B cell (primary cell): ENCODE measurements around the gene DOCK1. TPM values are rescaled to one million over a fixed set of nuclear protein-coding genes. Genes with fewer than 3 reads are reported as not detected.

Source experiments
- ATAC-seq: fragments of 200-7000 bp; cut with Tn5 transposase; one replicate; pipeline ENCODE4 v1.10.0; 2021; ENCODE audit warnings: low read depth, mild to moderate bottlenecking, moderate number of reproducible peaks, moderate library complexity
- CTCF ChIA-PET: fragments of 350-600 bp; sonication (Branson Sonifier 250); formaldehyde crosslinking; loops from one replicate; lab custom pipeline; 2021; ENCODE audit warnings: antibody characterized with exemption, inconsistent platforms; lab: Charles Lee
- POLR2A ChIA-PET: fragments of 350-600 bp; sonication (Branson Sonifier 250); formaldehyde crosslinking; loops from one replicate; lab custom pipeline; 2021; ENCODE audit warnings: antibody characterized with exemption; lab: Charles Lee
- DNase-seq: peaks from one replicate; pipeline ENCODE4 v3.0.0; 2013
- H2AFZ ChIP-seq: 2 replicates; pipeline ENCODE4 v1.6.1; 2012; ENCODE audit warnings: mild to moderate bottlenecking, low read depth, low read length; ENCODE audit not compliant: insufficient read depth, poor library complexity, severe bottlenecking
- H3K27ac ChIP-seq, 2 donors: 1 replicate in 1 of 2; 2 replicates in 1 of 2; pipeline ENCODE4 v1.5.1; 2012 to 2013; ENCODE audit warnings: low read length in 2 of 2, mild to moderate bottlenecking in 2 of 2, moderate library complexity in 1 of 2
- H3K27me3 ChIP-seq, 4 experiments: fragments of 200-600 bp in 1 of 4; sonication (generic) in 1 of 4; replicated peaks in 1 of 4; 1 replicate in 2 of 4; 2 replicates in 2 of 4; pipeline versions ENCODE4 v1.6.1 to v1.7.0; 2013 to 2016; ENCODE audit warnings: low read length in 3 of 4, mild to moderate bottlenecking in 2 of 4, mixed read lengths in 1 of 4, moderate library complexity in 1 of 4; ENCODE audit not compliant: insufficient read depth in 4 of 4, control insufficient read depth in 3 of 4; ENCODE audit errors: control extremely low read depth in 1 of 4
- H3K36me3 ChIP-seq, 2 experiments: replicated peaks in 1 of 2; 1 replicate in 1 of 2; 2 replicates in 1 of 2; pipeline versions ENCODE4 v1.6.1 to v1.7.1; 2013; ENCODE audit warnings: low read length in 1 of 2; ENCODE audit not compliant: insufficient read depth in 2 of 2, control insufficient read depth in 1 of 2; ENCODE audit errors: control extremely low read depth in 1 of 2, extremely low read depth in 1 of 2
- H3K4me1 ChIP-seq, 2 donors: fragments of 200-600 bp in 1 of 2; sonication (generic) in 1 of 2; 1 replicate in 1 of 2; 2 replicates in 1 of 2; pipeline versions ENCODE4 v1.5.1 to v1.6.1; 2013 to 2017; ENCODE audit warnings: low read length in 2 of 2; ENCODE audit not compliant: control insufficient read depth in 2 of 2, insufficient read depth in 2 of 2
- H3K4me2 ChIP-seq: replicated peaks from 2 replicates; pipeline ENCODE3; 2012; ENCODE audit warnings: mild to moderate bottlenecking, low read depth, low read length; ENCODE audit not compliant: poor library complexity, severe bottlenecking
- H3K4me3 ChIP-seq, 5 experiments: fragments of 200-600 bp in 1 of 5; sonication (generic) in 1 of 5; 1 replicate in 3 of 5; 2 replicates in 2 of 5; pipeline versions ENCODE4 v1.5.1 to v1.7.0; 2011 to 2016; ENCODE audit warnings: low read length in 4 of 5, mild to moderate bottlenecking in 4 of 5, low read depth in 2 of 5, control low read depth in 1 of 5, moderate library complexity in 1 of 5; ENCODE audit not compliant: insufficient read depth in 1 of 5; ENCODE audit errors: control extremely low read depth in 1 of 5, extremely low read depth in 1 of 5
- H3K79me2 ChIP-seq: fragments of 200-600 bp; sonication (generic); one replicate; pipeline ENCODE4 v1.6.0; 2016; ENCODE audit warnings: low read length; ENCODE audit not compliant: control insufficient read depth, insufficient read depth
- H3K9ac ChIP-seq: fragments of 200-600 bp; sonication (generic); 2 replicates; pipeline ENCODE4 v1.6.1; 2017; ENCODE audit warnings: mild to moderate bottlenecking, low read length, moderate library complexity
- H3K9me3 ChIP-seq, 3 donors: one replicate each; pipeline versions ENCODE4 v1.6.1 to v1.7.1; 2013; ENCODE audit warnings: low read length in 2 of 3; ENCODE audit not compliant: control insufficient read depth in 2 of 3, insufficient read depth in 1 of 3; ENCODE audit errors: control extremely low read depth in 1 of 3
- H4K20me1 ChIP-seq: 2 replicates; pipeline ENCODE4 v1.6.0; 2012; ENCODE audit warnings: mild to moderate bottlenecking, low read length; ENCODE audit not compliant: insufficient read depth, control insufficient read depth, poor library complexity, severe bottlenecking
- H3K27ac Mint-ChIP-seq: one replicate; pipeline ENCODE4 v1.8.0; 2021; ENCODE audit warnings: mixed read lengths
- H3K27me3 Mint-ChIP-seq: one replicate; pipeline ENCODE4 v1.8.0; 2021; ENCODE audit warnings: mixed read lengths
- H3K4me1 Mint-ChIP-seq: one replicate; pipeline ENCODE4 v1.8.0; 2021; ENCODE audit warnings: mixed read lengths
- H3K4me3 Mint-ChIP-seq: one replicate; pipeline ENCODE4 v1.8.0; 2021; ENCODE audit warnings: mixed read lengths
- H3K9me3 Mint-ChIP-seq: one replicate; pipeline ENCODE4 v1.8.0; 2022; ENCODE audit warnings: mixed read lengths; ENCODE audit not compliant: insufficient read depth
- CTCF ChIP-seq: fragments of 200-600 bp; IDR thresholded peaks from one replicate; pipeline ENCODE4 v1.8.0; 2022; ENCODE audit warnings: antibody characterized with exemption, mild to moderate bottlenecking
- EZH2 ChIP-seq: IDR thresholded peaks from 2 replicates; pipeline ENCODE4 v1.6.1; 2012; ENCODE audit warnings: borderline replicate concordance, low read depth, mild to moderate bottlenecking, moderate library complexity, low read length; ENCODE audit not compliant: insufficient read depth, poor library complexity, severe bottlenecking
- WGBS: methylation state at CpG from one replicate; pipeline ENCODE4 v1.1.5; 2013; ENCODE audit warnings: missing lambda C conversion rate; ENCODE audit not compliant: insufficient coverage; 5-methylcytosine and 5-hydroxymethylcytosine counted together
- intact Hi-C: fragments of 100-400 bp; cut with micrococcal nuclease; formaldehyde crosslinking; loops from one replicate; pipeline ENCODE4 v1.10.0; 2022
- polyA plus RNA-seq: library from polyadenylated mRNA; depleted of rRNA; stranded (reverse); fragments of >200 nt; gene quantifications from 2 replicates; pipeline ENCODE4 v1.2.3, GENCODE V29; 2012
- total RNA-seq, 2 donors: library from RNA; stranded (reverse); fragments of 120-200 nt in 1 of 2; gene quantifications; 1 replicate in 1 of 2; 2 replicates in 1 of 2; pipeline versions ENCODE4 v1.2.3 to v1.2.4, GENCODE V29; 2013 to 2022

Gene DOCK1
- total and polyA plus RNA-seq, 2 donors (not counting 1 experiment from before 2014, with no cell fraction given), result not detected

DNA sequence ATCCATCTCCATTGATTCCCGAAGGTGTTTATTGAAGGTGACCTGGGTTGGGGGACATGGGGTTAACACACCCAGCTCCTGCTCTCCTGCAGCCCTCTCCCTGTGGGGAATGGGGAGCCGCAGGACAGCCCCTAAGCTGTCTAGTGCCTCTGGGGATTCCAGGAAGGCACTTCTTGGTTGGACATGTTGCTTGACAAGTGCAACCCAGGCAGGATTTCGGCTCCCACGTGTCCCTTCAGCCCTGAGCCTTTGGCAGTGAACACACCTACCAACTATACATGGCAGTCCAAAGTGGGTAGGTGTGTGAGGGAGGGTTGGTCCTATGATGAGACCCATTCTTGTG, 43.9 kb downstream of the DOCK1 start:
- intact Hi-C loops, result no loop called here

More for the DNA sequence above, 43.9 kb downstream of the DOCK1 start:
- Mint-ChIP-seq H3K9me3 (no peaks in the 10 kb centered on the region), H3K27ac (no peak overlapping the region), H3K4me3 (no peak overlapping the region), H3K4me1 (no peaks in the 10 kb centered on the region), H3K27me3 (no peaks in the 10 kb centered on the region)
- CTCF ChIA-PET, result no interaction called here
- Histone ChIP-seq H3K9ac (no peak overlapping the region), H3K4me1 (no peaks in the 10 kb centered on the region), H3K9me3 (peaks cover 0 to 30% (median 0%) of the 10 kb centered on the region in 3 donors), H3K36me3 (no peaks in the 10 kb centered on the region), H2AFZ (no peak overlapping the region), H3K27me3 (no peaks in the 10 kb centered on the region), H3K27ac (no peak overlapping the region), H4K20me1 (no peaks in the 10 kb centered on the region), H3K4me2 (no peak overlapping the region), H3K4me3 (no peak overlapping the region), H3K79me2 (no peaks in the 10 kb centered on the region)
- POLR2A ChIA-PET, result no interaction called here
- ATAC-seq (no peak), DNase-seq (no peak)
- WGBS, result 100% methylated on average over 1 of the region's 4 CpGs
- TF ChIP-seq EZH2 (no peak), CTCF (no peak)
